Right atrium auricular region (tissue), 2 donors: ENCODE measurements around the gene SLC35E1. TPM values are rescaled to one million over a fixed set of nuclear protein-coding genes. Genes with fewer than 3 reads are reported as not detected.

Experiments
- DNase-seq: peaks from one replicate; pipeline ENCODE4 v3.0.0-alpha.2; 2019; ENCODE audit warnings: low spot score
- H3K27ac ChIP-seq, 2 donors: fragments of 200-600 bp; sonication (generic); 1 replicate in 1 of 2; 2 replicates in 1 of 2; pipeline ENCODE4 v1.5.1; 2016 to 2019
- H3K27me3 ChIP-seq, 2 donors: fragments of 200-600 bp; sonication (generic); one replicate each; pipeline versions ENCODE4 v1.5.1 to v1.6.0; 2017 to 2019
- H3K36me3 ChIP-seq: fragments of 200-600 bp; sonication (generic); one replicate; pipeline ENCODE4 v1.5.1; 2016
- H3K4me1 ChIP-seq, 2 donors: fragments of 200-600 bp; sonication (generic); one replicate each; pipeline versions ENCODE4 v1.5.1 to v1.6.0; 2017 to 2019
- H3K4me3 ChIP-seq, 2 donors: fragments of 200-600 bp; sonication (generic); 1 replicate in 1 of 2; 2 replicates in 1 of 2; pipeline ENCODE4 v1.5.1; 2017 to 2019; ENCODE audit warnings: mild to moderate bottlenecking in 1 of 2, moderate library complexity in 1 of 2
- H3K9me3 ChIP-seq, 2 donors: fragments of 200-600 bp; sonication (generic); one replicate each; pipeline ENCODE4 v1.5.1; 2019
- total RNA-seq, 2 donors: library from RNA; depleted of rRNA; stranded (reverse); fragments of >200 nt; gene quantifications; one replicate each; pipeline ENCODE4 v1.1.0, GENCODE V29; 2016
- TF ChIP-seq, protein P1 (sequence below), 2 donors: fragments of 200-600 bp; sonication (generic); IDR thresholded peaks; one replicate each; pipeline ENCODE4 v1.5.1; 2019; ENCODE audit warnings: antibody characterized with exemption in 2 of 2

Gene SLC35E1
- total RNA-seq, 2 donors from 2014 or later = 27.5 to 34.9 TPM

DNA sequence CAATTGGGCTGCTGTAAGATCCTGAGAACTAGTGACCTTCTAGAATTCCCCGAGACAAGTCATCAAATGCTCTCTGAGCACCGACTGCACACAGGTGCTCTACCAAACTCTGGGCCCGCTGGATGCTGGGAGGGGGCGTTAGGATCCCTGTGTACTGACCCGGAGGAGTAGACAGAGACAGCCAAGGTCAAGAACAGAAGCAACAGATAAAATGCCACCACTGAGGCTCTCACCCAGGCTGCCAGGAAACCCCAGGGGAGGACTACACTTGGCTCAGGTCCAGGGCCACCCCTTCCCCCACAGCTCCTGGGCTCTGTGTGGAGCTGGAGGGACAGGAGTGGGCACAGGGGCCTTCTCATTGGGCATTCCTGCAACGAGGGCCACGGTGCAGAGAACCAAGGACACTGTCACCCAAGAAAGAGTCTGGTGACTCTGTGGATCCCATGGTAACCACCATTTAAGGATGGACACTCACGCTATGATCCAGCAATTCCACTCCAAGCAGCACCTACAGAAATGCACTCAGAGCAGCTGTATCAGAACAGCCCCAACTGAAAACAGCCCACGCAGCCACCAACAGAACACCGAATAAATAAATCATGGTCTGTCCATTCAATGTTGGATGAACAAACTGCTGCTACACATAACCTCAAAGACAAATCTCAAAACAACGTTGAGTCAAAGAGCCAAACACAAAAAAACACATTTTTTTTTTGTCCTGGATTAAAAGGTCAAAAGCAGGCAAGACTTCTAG lies 16.8 kb upstream of the SLC35E1 start:
- no peak overlapping the region for H3K4me3 ChIP-seq

DNA sequence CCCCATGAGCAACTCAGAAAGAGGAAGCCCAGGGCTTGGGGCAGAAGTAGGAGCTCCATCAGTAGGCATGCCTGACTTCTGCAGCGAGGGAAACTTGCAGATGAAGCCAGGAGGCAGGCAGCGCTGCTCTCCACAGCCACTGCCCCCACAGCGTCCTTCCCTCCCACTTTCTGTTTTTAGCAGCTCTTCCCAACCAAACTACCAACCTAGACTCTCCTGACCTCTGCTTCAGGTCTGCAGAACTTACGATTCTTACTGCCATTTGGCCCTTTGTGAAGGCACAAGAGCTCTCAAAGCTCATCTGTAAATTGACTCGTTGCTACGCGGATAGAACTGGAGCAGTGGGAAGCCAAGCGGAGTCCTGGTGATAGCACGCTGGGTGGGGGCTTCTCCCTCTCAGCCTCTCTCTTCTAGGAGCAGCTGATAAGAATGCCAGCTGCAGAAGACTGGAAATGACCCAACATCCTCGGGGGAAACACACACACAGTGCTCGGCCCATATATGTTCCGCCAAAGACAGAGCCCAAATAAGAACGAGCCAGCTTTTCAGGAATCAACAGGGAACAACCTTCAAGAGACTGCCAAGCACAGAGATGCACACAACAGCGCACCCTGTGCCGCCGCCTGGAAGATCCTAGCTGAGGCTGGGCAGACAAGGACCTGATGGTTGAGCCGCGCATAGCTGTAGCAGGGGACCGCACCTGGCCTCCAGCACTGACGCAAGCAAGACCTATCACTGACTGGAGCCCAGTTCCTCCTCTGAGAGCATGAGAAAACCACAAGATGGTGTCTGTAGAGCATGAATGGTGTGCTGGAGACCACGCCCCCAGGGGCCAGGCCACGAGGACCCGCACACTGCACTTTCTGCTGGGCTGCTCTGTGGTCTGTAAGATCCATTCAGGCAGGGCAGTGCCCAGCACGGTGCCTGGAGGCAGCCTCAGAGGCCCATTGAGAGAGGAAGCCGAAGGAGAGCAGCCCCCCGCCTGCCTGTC lies 15.9 kb upstream of the SLC35E1 start:
- no peaks in the 10 kb centered on the region for H3K36me3 ChIP-seq
- H3K9me3 ChIP-seq = no peaks in the 10 kb centered on the region
- peak overlapping the region in 1 of 2 donors; percentile 61 for H3K27ac ChIP-seq
- H3K4me1 ChIP-seq = peaks cover 0 to 95% of the 10 kb centered on the region in 2 donors
- H3K4me3 ChIP-seq = peak overlapping the region in 1 of 2 donors; percentile 22
- no peaks in the 10 kb centered on the region for H3K27me3 ChIP-seq
- DNase-seq = no peak
- TF ChIP-seq, protein P1, sequence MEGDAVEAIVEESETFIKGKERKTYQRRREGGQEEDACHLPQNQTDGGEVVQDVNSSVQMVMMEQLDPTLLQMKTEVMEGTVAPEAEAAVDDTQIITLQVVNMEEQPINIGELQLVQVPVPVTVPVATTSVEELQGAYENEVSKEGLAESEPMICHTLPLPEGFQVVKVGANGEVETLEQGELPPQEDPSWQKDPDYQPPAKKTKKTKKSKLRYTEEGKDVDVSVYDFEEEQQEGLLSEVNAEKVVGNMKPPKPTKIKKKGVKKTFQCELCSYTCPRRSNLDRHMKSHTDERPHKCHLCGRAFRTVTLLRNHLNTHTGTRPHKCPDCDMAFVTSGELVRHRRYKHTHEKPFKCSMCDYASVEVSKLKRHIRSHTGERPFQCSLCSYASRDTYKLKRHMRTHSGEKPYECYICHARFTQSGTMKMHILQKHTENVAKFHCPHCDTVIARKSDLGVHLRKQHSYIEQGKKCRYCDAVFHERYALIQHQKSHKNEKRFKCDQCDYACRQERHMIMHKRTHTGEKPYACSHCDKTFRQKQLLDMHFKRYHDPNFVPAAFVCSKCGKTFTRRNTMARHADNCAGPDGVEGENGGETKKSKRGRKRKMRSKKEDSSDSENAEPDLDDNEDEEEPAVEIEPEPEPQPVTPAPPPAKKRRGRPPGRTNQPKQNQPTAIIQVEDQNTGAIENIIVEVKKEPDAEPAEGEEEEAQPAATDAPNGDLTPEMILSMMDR (IDR thresholded peaks at IDR 0.05) = no peak

More for the DNA sequence above, 16.8 kb upstream of the SLC35E1 start:
- no peaks in the 10 kb centered on the region for H3K9me3 ChIP-seq
- H3K27ac ChIP-seq = no peak overlapping the region
- peaks cover 0 to 91% of the 10 kb centered on the region in 2 donors for H3K4me1 ChIP-seq
- no peaks in the 10 kb centered on the region for H3K36me3 ChIP-seq
- no peaks in the 10 kb centered on the region for H3K27me3 ChIP-seq
- no peak for DNase-seq
- TF ChIP-seq, protein P1 (IDR thresholded peaks at IDR 0.05) = no peak

DNA sequence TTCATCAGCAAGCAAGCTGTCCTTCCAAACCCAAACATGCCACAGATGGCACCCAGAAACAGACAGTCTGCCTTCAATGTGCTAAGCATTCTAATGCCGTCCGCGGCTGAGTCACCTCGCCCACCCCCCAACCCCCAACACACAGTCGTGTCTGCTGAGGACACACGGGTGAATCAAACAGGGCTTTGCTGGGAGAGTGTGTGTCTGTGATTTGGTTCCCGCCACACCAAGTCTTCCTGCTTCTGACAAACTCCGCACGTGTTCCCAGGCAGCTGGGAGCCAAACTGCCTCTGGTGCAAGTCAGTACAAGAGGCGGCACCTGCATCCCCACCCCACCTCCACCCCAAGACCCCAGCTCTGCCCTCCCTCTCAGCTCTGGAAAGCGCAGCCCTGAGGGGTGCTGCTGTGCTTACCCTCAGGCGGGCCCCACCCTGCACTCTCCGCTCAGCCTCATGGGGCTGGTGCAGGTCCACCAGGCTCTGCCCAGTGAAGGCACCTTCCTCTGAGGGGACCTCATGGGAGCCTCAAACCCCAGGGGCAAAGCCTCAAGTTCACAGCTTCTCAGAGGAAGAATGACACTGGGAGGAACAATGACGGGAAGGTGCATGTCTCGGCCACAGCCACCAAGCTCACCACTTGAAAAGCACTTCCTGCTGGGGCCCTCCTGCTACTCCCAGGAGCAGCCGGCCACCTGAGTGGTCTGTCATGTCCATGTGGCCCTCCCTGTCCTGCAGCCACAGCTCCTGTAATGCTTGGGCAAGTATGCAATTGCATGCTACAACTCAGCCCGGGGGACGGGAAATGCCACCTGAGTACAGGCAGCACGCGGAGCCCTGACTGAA lies 15.0 kb upstream of the SLC35E1 start:
- Histone ChIP-seq H3K27me3 (no peaks in the 10 kb centered on the region), H3K27ac (no peak overlapping the region), H3K36me3 (no peaks in the 10 kb centered on the region), H3K4me3 (peak overlapping the region in 1 of 2 donors; percentile 22), H3K4me1 (peaks cover 0 to 96% of the 10 kb centered on the region in 2 donors), H3K9me3 (no peaks in the 10 kb centered on the region)
- TF ChIP-seq, protein P1 (IDR thresholded peaks at IDR 0.05) = no peak
- DNase-seq = no peak

DNA sequence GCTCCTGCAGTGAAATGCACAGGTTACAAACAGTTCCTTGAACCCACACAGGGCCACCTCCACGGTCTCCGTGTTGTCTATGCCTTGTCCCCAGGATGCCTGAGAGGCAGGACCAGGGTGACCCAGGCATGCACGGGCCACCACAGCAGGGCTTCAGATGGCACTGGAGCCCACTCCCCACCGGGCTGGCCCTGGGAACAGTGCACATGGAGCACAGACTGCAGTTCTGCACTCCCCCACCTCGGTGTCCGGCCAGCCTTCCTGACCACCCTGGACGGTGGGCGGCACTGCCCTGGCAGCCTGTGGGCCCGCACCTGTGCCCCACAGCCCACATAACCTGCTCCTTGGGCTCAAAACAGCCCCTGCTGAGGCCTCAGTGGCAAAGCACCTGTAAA lies 14.3 kb upstream of the SLC35E1 start:
- peaks cover 0 to 96% of the 10 kb centered on the region in 2 donors for H3K4me1 ChIP-seq
- no peak overlapping the region for H3K4me3 ChIP-seq
- no peaks in the 10 kb centered on the region for H3K36me3 ChIP-seq
- no peaks in the 10 kb centered on the region for H3K9me3 ChIP-seq
- no peaks in the 10 kb centered on the region for H3K27me3 ChIP-seq
- H3K27ac ChIP-seq = peak overlapping the region in 1 of 2 donors; percentile 12
- TF ChIP-seq, protein P1 (IDR thresholded peaks at IDR 0.05) = no peak
- no peak for DNase-seq

DNA sequence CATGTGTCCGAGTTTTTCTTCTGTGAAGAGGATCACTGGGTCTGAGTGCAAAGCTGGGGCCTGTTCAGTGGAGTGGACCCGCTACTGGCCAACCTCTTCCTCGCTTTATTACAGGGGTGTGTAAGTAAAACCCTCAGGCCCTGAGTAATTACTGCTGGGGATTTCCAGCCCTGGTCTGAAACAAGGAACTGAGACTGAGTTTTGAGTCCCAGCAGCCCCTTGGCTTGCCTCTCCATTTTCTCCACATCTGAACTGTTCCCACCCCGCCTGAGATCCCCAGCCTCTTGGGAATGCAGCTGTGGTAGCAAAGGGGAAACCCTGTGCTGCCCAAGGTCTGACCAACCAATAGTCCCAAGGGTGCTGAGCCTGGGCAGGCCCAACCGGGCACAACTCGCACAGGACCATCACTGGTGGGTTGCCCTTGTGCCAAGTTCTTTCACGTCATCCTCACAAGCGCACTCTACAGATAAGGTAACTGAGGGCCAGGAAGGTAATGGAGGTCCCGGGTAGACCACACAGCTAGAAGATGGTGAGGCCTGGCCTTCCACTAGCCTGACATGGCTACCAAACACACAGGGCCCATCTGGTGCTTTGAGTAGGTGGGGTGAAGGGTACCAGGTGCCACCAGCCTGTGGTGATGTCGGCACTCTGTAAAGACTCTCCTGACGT lies 13.7 kb upstream of the SLC35E1 start:
- no peak for DNase-seq
- Histone ChIP-seq H3K27ac (no peak overlapping the region), H3K4me3 (no peak overlapping the region), H3K4me1 (peaks cover 0 to 96% of the 10 kb centered on the region in 2 donors), H3K36me3 (no peaks in the 10 kb centered on the region), H3K27me3 (no peaks in the 10 kb centered on the region), H3K9me3 (no peaks in the 10 kb centered on the region)
- TF ChIP-seq, protein P1 (IDR thresholded peaks at IDR 0.05) = no peak
